Right atrium auricular region (tissue), 2 donors: ENCODE results near the gene XCR1. TPM values are rescaled to one million over a fixed set of nuclear protein-coding genes. Genes with fewer than 3 reads are reported as not detected.
A peak's percentile ranks its signal among the peaks of the same experiment; 100 is the strongest.

Experiments used
- DNase-seq: peaks from one replicate; pipeline ENCODE4 v3.0.0-alpha.2; 2019; ENCODE audit warnings: low spot score
- H3K27ac ChIP-seq, 2 donors: fragments of 200-600 bp; sonication (generic); 1 replicate in 1 of 2; 2 replicates in 1 of 2; pipeline ENCODE4 v1.5.1; 2016 to 2019
- H3K27me3 ChIP-seq, 2 donors: fragments of 200-600 bp; sonication (generic); one replicate each; pipeline versions ENCODE4 v1.5.1 to v1.6.0; 2017 to 2019
- H3K36me3 ChIP-seq: fragments of 200-600 bp; sonication (generic); one replicate; pipeline ENCODE4 v1.5.1; 2016
- H3K4me1 ChIP-seq, 2 donors: fragments of 200-600 bp; sonication (generic); one replicate each; pipeline versions ENCODE4 v1.5.1 to v1.6.0; 2017 to 2019
- H3K4me3 ChIP-seq, 2 donors: fragments of 200-600 bp; sonication (generic); 1 replicate in 1 of 2; 2 replicates in 1 of 2; pipeline ENCODE4 v1.5.1; 2017 to 2019; ENCODE audit warnings: mild to moderate bottlenecking in 1 of 2, moderate library complexity in 1 of 2
- H3K9me3 ChIP-seq, 2 donors: fragments of 200-600 bp; sonication (generic); one replicate each; pipeline ENCODE4 v1.5.1; 2019
- CTCF ChIP-seq, 2 donors: fragments of 200-600 bp; sonication (generic); IDR thresholded peaks; one replicate each; pipeline ENCODE4 v1.5.1; 2019; ENCODE audit warnings: antibody characterized with exemption in 2 of 2
- total RNA-seq, 2 donors: library from RNA; depleted of rRNA; stranded (reverse); fragments of >200 nt; gene quantifications; one replicate each; pipeline ENCODE4 v1.1.0, GENCODE V29; 2016

Gene XCR1
- total RNA-seq, 2 donors from 2014 or later = not detected

- peak overlapping the region; percentile 90 to 92 for H3K4me3 ChIP-seq
- no peaks in the 10 kb centered on the region for H3K27me3 ChIP-seq
Observed at GRCh38 chr3:45994419-45995235, 32.7 kb downstream of the XCR1 start.

GRCh38 chr3:45993421-45994027, 33.8 kb downstream of the XCR1 start:
- peaks cover 0 to 69% of the 10 kb centered on the region in 2 donors for H3K4me1 ChIP-seq
- H3K36me3 ChIP-seq = no peaks in the 10 kb centered on the region
- no peaks in the 10 kb centered on the region for H3K27me3 ChIP-seq
- no peak overlapping the region for H3K4me3 ChIP-seq
- no peak for DNase-seq
- TF ChIP-seq CTCF (IDR thresholded peaks at IDR 0.05) = no peak
- peak overlapping the region; percentile 98 for H3K27ac ChIP-seq
- no peaks in the 10 kb centered on the region for H3K9me3 ChIP-seq

More at GRCh38 chr3:45994419-45995235, 32.7 kb downstream of the XCR1 start:
- no peak for DNase-seq
- Histone ChIP-seq H3K9me3 (no peaks in the 10 kb centered on the region), H3K36me3 (no peaks in the 10 kb centered on the region), H3K27ac (peak overlapping the region; percentile 98), H3K4me1 (peaks cover 0 to 58% of the 10 kb centered on the region in 2 donors)
- no peak for TF ChIP-seq CTCF (IDR thresholded peaks at IDR 0.05)

GRCh38 chr3:45992821-45993221, 34.5 kb downstream of the XCR1 start:
- DNase-seq = no peak
- peaks cover 0 to 76% of the 10 kb centered on the region in 2 donors for H3K4me1 ChIP-seq
- H3K27ac ChIP-seq = peak overlapping the region; percentile 98
- no peak for TF ChIP-seq CTCF (IDR thresholded peaks at IDR 0.05)
- H3K4me3 ChIP-seq = no peak overlapping the region
- H3K36me3 ChIP-seq = no peaks in the 10 kb centered on the region
- H3K9me3 ChIP-seq = no peaks in the 10 kb centered on the region
- H3K27me3 ChIP-seq = no peaks in the 10 kb centered on the region

- no peaks in the 10 kb centered on the region for H3K27me3 ChIP-seq
- peak overlapping the region; percentile 98 for H3K27ac ChIP-seq
- H3K4me1 ChIP-seq = peaks cover 0 to 82% of the 10 kb centered on the region in 2 donors
- DNase-seq = no peak
- no peaks in the 10 kb centered on the region for H3K9me3 ChIP-seq
- no peaks in the 10 kb centered on the region for H3K36me3 ChIP-seq
- H3K4me3 ChIP-seq = no peak overlapping the region
- TF ChIP-seq CTCF (IDR thresholded peaks at IDR 0.05) = no peak
Observed at GRCh38 chr3:45992133-45992729, 35.1 kb downstream of the XCR1 start.

GRCh38 chr3:45991341-45991740, 35.9 kb downstream of the XCR1 start:
- no peaks in the 10 kb centered on the region for H3K36me3 ChIP-seq
- peak overlapping the region; percentile 98 for H3K27ac ChIP-seq
- H3K4me3 ChIP-seq = no peak overlapping the region
- DNase-seq = no peak
- no peaks in the 10 kb centered on the region for H3K9me3 ChIP-seq
- H3K4me1 ChIP-seq = peaks cover 0 to 90% of the 10 kb centered on the region in 2 donors
- no peaks in the 10 kb centered on the region for H3K27me3 ChIP-seq
- TF ChIP-seq CTCF (IDR thresholded peaks at IDR 0.05) = no peak
